GM12872 (cell line): ENCODE measurements around the gene TRIM69.

Experiments
- CTCF ChIP-seq: IDR thresholded peaks from 3 replicates; pipeline ENCODE4 v1.5.1; 2011; ENCODE audit warnings: low read depth, mild to moderate bottlenecking, low read length, moderate library complexity; ENCODE audit not compliant: insufficient read depth

The TRIM69 gene

GRCh38 chr15:44728576-44729407 lies 7.5 kb upstream of the TRIM69 start:
- no peak for TF ChIP-seq CTCF

- no peak for TF ChIP-seq CTCF
Observed at GRCh38 chr15:44729408-44730127, 6.8 kb upstream of the TRIM69 start.

- no peak for TF ChIP-seq CTCF
Observed at GRCh38 chr15:44734839-44735481, 1.4 kb upstream of the TRIM69 start.

- TF ChIP-seq CTCF: no peak
Observed at GRCh38 chr15:44735482-44736180, 697 bp upstream of the TRIM69 start.

- TF ChIP-seq CTCF: peak; percentile 65
Observed at GRCh38 chr15:44738340-44738984, 2.1 kb downstream of the TRIM69 start.

GRCh38 chr15:44753345-44753744 lies 17.0 kb downstream of the TRIM69 start:
- TF ChIP-seq CTCF: no peak

GRCh38 chr15:44763187-44763586 lies 26.9 kb downstream of the TRIM69 start:
- TF ChIP-seq CTCF: no peak
